GM19351 (cell line): ENCODE results near the gene CHCHD6.
"Not testable (repeated sequence)": the region's sequence is repeated elsewhere in the genome, so short reads cannot be mapped to it uniquely, and the experiment has no call there.

ENCODE experiments used
- ATAC-seq: cut with Tn5 transposase; IDR thresholded peaks from one replicate; pipeline ENCODE4 v1.9.1; 2021; ENCODE audit warnings: mild to moderate bottlenecking, moderate library complexity; ENCODE audit not compliant: unreplicated experiment

CHCHD6 gene

DNA sequence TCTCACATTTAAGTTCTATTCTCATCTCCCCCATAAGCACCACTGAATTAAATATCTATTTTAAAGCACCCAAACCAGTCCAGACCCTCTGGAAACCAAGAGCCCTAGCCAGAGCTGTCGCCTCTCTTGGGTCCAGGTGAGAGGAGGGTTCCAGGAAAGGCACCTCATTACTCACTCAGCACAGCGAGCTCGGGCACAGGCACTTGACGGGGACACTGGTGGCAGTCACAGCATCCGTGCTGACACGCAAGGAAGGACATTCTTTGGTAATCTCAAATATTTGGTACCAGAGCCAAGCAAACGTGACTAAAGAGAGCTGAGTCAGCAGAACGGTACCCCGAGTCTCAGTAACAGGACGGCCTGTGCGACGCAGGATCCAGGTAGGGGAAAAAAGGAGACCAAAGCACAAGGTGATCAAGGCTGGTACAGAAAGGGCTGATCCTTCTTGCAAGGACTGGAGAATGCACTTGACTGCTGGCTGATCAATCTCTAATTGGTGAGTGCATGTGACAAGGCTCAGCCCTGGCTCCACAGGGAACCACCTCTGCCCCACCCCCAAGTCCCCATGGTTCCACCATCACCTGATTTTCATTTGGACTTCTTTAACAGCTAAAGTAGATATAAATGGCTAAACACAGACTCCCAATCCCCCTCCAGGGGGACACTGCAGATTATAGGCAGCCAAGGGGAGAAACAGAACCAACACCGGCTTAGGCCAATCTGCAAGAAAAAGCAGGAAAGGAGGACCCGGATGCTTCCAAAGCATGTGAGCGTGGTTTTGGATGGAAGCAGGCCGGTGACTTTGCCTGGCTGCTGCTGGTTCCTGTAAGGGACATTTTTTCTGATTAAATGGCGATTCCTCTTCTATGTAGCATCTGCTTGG, 61.4 kb downstream of the CHCHD6 start:
- no peak for ATAC-seq

GRCh38 chr3:126766653-126767052, 62.6 kb downstream of the CHCHD6 start:
- ATAC-seq = no peak

GRCh38 chr3:126768903-126769302, 64.9 kb downstream of the CHCHD6 start:
- no peak for ATAC-seq

DNA sequence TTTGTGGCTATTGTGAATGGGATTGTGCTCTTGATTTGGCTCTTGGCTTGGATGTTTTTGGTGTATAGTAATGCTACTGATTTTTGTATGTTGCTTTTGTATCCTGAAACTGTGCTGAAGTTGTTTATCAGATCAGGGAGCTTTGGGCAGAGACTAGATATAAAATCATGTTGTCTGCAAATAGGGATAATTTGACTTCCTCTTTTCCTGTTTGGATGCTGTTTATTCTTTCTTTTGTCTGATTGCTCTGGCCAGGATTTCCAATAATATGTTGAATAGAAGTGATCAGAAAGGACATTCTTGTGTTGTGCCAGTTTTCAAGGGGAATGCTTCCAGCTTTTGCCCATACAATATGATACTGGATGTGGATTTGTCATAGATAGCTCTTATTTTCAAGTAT, 66.1 kb downstream of the CHCHD6 start:
- ATAC-seq = no peak

DNA sequence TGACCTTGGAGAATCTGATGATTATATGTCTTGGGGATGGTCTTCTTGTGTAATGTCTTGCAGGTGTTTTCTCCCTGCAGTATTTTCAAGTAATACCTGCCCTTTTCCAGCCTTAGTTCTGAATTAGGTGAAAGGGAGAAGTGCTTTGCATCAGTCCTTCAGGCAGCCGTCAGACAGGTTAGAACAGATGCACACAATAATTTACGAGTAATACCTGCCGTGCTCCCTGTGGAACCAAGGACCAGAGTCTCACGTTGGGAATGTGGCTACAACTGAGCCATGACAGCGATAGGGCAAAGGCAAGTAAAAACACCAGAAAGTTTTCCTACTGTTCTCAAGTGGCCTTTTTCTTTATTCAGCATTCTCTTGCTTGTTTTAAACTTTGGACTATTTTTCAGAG, 69.1 kb downstream of the CHCHD6 start:
- ATAC-seq = no peak

GRCh38 chr3:126773783-126774182, 69.7 kb downstream of the CHCHD6 start:
- ATAC-seq = no peak

GRCh38 chr3:126777366-126777765, 73.3 kb downstream of the CHCHD6 start:
- no peak for ATAC-seq

DNA sequence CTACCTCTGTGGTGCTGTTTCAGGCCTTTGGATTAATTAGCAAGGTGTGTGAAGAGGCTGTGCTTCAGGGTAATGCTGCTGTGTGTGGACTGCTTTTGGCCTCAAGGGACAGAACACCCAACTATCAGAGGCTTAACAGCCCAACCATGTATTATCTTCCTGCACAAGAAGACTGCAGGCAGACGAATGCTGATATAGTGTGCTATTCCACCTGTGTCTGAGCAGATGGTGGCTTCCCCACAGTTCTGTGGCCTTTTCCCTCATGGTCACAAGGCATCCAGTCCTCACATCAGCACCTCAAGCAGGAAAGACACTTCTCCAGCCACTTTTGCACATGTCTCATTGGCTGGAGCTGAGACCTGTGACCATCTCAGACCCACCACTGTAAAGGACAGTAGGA, 76.6 kb downstream of the CHCHD6 start:
- ATAC-seq = no peak

DNA sequence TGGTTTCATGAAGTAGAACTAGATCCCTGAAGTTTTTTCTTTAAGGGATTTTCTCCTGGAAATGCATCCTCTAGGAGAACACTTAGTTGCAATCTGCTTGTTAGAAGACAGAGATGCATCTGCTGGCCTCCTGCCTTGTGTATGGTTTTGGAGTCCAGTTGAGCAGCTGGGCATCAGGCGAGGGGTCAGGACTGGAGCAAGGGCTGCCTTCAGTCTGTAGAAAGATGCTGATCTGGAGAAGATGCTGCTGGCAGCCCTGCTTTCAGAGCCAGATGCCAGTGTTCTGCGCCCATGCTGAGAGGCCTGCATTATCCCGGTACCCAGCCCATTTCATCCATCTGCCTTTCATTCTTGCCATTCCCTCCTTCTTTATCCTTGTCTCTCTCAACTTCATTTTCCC, 77.4 kb downstream of the CHCHD6 start:
- ATAC-seq = no peak

GRCh38 chr3:126781889-126782491, 78.0 kb downstream of the CHCHD6 start:
- no peak for ATAC-seq

GRCh38 chr3:126782536-126782935, 78.5 kb downstream of the CHCHD6 start:
- no peak for ATAC-seq

GRCh38 chr3:126784254-126784653, 80.2 kb downstream of the CHCHD6 start:
- ATAC-seq = no peak

DNA sequence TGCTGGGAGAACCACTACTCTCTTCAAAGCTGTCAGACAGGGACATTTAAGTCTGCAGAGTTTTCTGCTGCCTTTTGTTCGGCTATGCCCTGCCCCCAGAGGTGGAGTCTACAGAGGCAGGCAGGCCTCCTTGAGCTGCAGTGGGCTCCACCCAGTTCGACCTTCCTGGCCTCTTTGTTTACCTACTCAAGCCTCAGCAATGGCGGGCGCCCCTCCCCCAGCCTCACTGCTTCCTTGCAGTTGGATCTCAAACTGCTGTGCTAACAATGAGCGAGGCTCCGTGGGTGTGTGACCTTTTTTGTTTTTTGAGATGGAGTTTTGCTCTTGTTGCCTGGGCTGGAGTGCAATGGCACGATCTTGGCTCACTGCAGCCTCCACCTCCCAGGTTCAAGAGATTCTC, 87.3 kb downstream of the CHCHD6 start:
- not testable (repeated sequence) for ATAC-seq

DNA sequence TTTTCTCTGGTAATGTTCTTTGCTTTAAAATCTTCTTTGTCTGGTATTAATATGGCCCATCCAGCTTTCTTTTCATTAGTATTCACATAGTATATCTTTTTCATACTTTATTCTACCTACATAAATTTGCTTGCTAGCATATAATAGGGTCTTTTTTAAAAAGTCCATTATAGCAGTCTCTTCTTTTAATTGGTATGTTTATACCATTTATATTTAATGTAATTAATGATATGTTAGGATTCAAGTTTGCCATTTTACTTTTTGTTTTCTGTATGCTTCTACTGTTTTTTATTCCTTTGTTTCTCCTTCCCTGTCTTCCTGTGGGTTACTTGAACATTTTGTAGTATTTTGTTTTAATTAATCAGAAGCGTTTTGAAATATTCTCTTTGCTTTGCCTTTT, 89.0 kb downstream of the CHCHD6 start:
- no peak for ATAC-seq

DNA sequence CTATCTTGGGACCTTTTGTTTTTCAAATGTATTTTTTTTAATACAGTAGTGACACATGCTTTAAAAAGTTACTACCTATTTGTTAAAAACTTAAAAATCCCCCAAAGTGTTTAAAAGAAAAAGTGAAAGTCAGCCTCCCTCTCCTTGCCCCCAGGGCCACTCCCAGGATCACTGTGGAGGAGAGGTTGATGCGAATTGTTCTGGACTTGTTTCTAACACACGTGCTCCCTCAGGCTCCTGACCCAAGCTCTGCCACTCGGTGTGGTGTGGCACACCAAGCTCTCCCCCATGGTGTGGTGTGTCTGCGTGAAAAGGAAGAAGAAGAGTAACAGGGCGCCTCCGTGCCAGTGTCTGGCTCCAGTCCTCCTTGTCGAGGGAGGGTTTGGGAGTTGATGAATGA, 93.5 kb downstream of the CHCHD6 start:
- ATAC-seq = no peak

DNA sequence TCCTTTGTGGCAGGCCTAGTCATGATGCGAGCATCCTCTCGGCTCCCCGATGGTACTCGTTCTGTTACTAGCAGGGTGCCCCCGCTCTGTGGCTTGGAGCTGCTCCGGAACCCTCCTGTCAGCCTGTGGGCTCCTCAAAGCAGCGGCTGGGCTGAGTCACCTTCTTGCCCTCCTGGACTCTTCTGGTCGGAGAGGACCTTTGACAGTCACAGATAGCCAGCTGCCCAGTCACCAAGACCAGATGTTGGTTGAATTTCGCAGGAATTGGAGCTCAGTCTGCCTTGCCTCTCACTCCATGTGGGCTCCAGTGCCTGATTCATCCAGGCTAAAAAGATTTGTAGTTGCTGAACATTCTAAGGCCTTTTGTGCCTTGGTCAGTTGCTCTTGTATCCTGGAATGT, 94.5 kb downstream of the CHCHD6 start:
- no peak for ATAC-seq

GRCh38 chr3:126799099-126799498, 95.1 kb downstream of the CHCHD6 start:
- ATAC-seq = no peak

DNA sequence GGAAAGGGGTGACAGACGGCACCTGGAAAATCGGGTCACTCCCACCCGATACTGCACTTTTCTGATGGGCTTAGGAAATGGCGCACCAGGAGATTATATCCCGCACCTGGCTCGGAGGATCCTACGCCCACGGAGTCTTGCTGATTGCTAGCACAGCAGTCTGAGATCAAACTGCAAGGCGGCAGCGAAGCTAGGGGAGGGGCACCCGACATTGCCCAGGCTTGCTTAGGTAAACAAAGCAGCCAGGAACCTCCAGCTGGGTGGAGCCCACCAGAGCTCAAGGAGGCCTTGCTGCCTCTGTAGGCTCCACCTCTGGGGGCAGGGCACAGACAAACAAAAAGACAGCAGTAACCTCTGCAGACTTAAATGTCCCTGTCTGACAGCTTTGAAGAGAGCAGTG, 97.3 kb downstream of the CHCHD6 start:
- not testable (repeated sequence) for ATAC-seq

DNA sequence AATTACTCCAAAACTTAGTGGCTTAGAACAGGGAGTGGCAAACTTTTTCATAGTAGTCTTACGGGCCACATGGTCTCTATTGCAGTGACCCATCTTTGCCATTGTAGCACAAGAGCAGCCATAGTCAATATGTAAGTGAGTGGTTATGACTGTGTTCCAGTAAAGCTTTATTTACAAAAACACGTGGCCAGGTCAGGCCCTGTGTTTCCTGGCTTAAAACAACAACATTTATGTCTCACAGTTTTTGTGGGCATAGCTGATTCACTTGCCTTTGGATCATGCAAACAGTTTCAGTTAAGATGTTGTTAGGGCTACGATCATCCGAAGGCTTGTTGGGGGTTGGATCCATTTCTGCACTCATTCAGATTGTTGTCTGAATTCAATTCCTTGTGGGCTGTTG, 103.8 kb downstream of the CHCHD6 start:
- ATAC-seq = no peak

- no peak for ATAC-seq
These were observed 107.5 kb downstream of the CHCHD6 start for GRCh38 chr3:126811530-126811929.

DNA sequence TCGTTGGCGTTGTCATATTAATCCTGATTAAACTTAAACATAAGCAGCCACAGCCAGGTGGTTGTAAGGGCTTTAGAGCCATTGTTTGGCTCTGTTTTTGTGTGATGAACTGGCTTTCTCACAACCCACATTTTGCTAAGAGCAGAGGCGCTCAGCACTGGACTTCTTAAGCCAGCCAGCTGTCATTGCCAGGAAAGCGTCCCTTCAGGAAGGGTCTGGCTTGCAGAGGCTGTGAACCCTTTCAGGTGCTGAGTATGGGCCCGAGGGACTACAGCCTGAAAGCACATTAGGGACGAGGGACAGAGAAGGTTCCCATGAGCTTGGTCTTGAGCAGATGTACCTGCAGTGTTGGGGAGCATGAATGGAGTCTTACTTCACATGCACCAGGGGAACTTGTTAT, 112.3 kb downstream of the CHCHD6 start:
- no peak for ATAC-seq

DNA sequence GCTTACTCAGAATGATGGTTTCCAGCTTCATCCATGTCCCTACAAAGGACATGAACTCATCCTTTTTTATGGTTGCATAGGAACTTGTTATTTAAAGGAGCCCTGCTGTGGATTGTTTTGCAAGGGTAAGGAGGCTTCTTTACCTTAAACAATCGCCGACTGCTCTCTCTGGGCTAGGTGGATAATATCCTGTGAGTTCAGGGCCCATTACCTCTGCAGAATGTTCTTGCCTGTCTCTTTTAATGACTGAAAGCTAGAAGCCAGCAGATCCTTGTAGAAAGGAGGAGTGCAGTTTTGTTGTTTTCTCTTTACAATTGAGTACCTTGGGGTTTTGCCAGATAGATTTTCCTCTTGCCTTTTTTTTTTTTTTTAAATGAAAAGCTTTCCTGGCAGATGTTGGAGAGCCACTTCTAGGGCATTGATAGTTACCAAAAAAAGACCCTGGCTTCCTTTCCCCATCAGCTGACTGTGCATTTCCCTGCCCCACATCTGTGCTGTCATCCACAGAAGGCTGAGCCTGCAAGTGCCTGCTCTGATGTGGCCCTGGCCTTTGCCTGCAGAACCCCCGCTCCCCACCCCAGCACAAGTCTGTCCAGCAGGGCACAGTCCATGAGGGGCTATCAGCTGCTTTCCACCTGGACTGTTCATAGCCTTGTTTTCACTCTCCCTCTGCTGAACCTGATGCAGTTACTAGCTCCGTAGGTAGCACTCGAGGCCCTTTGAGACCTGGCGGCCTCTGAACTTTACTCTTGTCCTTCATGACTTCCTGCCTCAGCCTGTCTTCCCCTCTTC, 113.1 kb downstream of the CHCHD6 start:
- no peak for ATAC-seq
